ENCODE data around the gene IL31.

Gene IL31

DNA sequence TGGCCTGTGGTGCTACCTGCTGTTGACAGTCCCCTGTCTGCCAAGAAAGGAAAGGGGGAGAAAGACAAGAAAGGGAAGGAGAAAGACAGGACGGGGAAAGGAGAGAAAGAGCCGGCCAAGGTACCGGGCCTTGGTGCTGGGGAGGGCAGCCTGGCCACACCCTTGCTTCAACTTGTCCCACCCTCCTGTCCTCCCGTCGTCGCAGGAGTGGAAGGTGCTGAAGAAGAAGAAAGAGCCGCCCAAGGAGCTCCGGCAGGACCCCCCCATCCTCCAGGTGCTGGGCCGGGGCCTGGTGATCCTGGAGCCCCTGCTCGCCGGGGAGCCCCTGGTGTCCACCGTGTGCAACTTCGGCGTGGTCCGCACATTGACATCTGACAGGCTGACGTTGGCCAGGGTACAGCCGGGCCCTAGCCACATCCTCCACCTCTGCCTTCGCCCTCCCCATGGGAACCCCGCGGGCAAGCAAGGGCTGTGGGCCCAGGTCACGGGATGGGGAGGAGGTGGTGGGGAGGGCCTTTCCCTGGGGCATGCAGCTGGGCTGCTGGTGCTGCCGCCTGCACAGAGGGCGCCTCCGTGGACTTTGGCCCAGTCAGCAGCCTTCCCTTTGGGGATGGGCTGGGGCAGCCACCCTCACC lies 26.6 kb upstream of the IL31 start:
- TF ChIP-seq GATA2 (IDR thresholded peaks at IDR 0.05; ENCODE audit: low read depth, low read length) (no peak), GATA3 (IDR thresholded peaks at IDR 0.05; ENCODE audit: low read depth, low read length) (no peak)

DNA sequence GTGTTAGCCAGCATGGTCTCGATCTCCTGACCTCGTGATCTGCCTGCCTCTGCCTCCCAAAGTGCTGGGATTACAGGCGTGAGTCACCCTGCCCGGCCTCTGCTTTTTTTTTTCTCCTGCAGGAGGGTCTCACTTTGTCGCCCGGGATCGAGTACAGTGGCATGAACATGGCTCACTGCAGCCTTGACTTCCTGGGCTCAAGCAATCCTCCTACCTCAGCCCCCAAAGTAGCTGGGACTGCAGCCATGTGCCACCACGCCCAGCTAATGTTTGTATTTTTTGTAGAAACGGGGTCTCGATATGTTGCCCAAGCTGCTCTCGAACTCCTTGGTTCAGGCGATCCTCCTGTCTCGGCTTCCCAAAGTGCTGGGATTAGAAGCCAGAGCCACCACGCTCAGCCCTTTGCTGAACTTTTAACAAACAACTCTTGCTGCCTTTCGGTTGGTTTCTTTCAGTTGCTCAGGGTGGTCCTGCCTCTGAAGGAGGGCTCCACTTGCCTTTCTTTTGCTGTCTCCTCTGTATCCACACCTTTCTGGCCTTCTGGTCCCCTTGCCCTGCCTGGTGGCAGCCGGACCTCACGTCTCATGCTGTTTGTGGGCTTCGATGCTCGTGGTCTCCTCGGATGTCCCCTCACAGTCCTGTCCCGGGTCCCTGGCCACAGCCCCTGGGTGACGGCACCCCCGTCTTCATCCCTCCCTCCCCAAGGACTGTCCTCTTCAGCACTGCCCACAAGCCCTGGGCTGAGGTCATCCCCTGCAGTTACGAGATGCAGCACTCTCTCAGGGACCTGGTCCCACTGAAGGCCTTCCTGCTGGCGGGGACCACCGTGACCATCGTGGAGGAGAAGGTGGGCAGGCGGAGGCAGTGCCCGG lies 25.7 kb upstream of the IL31 start:
- TF ChIP-seq GATA3 (IDR thresholded peaks at IDR 0.05; ENCODE audit: low read depth, low read length) (no peak), GATA2 (IDR thresholded peaks at IDR 0.05; ENCODE audit: low read depth, low read length) (no peak)

DNA sequence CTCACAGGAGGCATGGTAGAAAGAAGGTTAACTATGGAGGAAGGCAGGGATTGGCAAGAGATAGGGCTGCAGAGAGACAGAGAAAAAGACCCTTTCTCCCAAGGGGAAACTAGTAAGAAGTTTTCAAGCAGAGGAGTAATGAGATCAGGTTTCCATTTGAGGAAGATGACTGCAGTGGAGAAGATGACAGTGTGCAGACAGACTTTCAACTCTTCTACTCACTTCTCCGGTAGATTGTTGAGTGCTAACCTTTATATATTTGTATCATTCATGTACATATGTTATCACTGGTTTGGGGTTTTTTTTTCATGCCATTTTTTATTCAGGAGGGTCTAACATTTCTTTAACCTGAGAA lies 23.6 kb upstream of the IL31 start:
- TF ChIP-seq GATA3 (IDR thresholded peaks at IDR 0.05; ENCODE audit: low read depth, low read length) (no peak), GATA2 (IDR thresholded peaks at IDR 0.05; ENCODE audit: low read depth, low read length) (no peak)

GRCh38 chr12:122195405-122195804 lies 21.4 kb upstream of the IL31 start:
- TF ChIP-seq GATA2 (IDR thresholded peaks at IDR 0.05; ENCODE audit: low read depth, low read length) (no peak), GATA3 (IDR thresholded peaks at IDR 0.05; ENCODE audit: low read depth, low read length) (no peak)

GRCh38 chr12:122194804-122195203 lies 20.8 kb upstream of the IL31 start:
- no peak for TF ChIP-seq GATA2 (IDR thresholded peaks at IDR 0.05; ENCODE audit: low read depth, low read length)
- no peak for TF ChIP-seq GATA3 (IDR thresholded peaks at IDR 0.05; ENCODE audit: low read depth, low read length)

DNA sequence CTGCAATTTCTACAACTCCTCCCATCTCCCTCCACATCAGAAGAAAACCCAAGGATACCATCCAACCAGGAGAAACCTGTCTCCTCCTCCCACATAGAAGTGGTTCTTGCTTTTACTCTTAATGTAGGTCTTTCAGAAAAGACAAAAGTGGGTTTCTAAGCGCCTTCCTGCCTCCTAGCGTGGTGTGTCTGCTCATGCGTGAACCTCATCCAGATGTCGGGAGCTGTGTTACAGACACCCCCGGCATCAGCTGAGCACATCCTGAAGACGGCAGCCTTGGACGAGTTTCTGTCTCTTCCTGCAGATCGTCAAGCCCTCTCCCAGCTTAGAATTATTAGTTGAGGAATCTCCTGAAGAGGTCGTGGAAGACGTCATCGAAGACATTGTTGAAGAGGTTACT lies 18.4 kb upstream of the IL31 start:
- no peak for TF ChIP-seq GATA3 (IDR thresholded peaks at IDR 0.05; ENCODE audit: low read depth, low read length)
- TF ChIP-seq GATA2 (IDR thresholded peaks at IDR 0.05; ENCODE audit: low read depth, low read length): no peak

DNA sequence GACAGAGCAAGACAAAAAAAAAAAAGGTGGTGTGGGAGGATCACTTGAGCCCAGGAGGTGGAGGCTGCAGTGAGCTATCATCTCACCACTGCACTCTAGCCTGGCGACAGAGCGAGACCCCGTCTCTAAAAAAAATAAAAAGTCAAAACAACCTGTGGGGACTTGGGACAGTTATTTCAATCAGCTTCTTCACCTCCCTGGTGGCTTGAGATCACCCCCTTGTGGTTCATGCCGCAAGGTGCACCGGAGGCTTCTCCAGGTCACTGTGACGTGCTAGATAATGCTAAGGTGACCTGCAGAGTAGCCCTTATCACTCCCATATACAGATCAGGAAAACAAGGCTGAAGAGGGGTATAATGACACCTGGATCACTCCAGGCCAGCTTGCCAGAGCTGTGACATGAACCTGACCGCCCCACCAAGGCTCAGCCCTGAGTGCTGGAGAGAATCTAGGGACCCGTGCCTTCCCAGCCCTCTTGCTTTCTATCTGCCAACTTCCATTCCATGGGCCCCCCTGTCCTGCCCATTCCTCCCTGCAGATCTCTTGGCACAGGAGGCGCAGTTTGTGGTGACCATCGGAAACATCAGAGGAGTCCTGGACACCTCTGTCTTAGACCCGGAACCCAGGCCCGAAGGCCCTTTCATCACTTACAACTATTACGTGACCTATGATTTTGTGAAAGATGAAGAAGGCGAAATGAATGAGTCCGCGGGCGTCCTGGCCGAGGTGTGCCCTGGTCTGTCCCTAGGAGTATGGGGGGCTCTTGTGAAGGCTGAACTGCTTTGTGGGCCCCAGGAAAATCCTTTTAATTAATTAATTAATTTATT lies 17.0 kb upstream of the IL31 start:
- TF ChIP-seq GATA3 (IDR thresholded peaks at IDR 0.05; ENCODE audit: low read depth, low read length) (no peak), GATA2 (IDR thresholded peaks at IDR 0.05; ENCODE audit: low read depth, low read length) (no peak)

- no peak for TF ChIP-seq GATA2 (IDR thresholded peaks at IDR 0.05; ENCODE audit: low read depth, low read length)
- no peak for TF ChIP-seq GATA3 (IDR thresholded peaks at IDR 0.05; ENCODE audit: low read depth, low read length)
Observed at GRCh38 chr12:122189626-122190475, 15.8 kb upstream of the IL31 start.

DNA sequence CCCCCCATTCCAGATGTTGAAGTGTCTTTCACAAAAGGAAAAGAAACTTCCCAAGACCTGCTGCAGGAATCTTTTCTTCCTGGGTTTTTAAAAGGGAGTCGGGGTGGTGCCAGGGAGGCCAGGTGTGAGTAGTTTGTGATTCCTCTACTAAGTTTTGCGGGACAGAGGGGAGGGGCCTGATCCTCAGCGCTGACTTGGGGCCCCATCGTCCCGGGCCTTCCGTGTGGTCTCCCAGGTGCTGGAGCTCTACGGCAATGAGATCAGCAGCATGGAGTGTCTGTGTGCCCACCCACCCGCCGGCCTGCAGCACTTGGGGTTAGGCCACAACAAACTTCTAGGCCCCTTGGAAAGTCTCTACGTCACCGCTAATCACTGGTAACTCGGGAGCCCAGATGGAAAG lies 13.4 kb upstream of the IL31 start:
- TF ChIP-seq GATA3 (IDR thresholded peaks at IDR 0.05; ENCODE audit: low read depth, low read length) (no peak), GATA2 (IDR thresholded peaks at IDR 0.05; ENCODE audit: low read depth, low read length) (no peak)

DNA sequence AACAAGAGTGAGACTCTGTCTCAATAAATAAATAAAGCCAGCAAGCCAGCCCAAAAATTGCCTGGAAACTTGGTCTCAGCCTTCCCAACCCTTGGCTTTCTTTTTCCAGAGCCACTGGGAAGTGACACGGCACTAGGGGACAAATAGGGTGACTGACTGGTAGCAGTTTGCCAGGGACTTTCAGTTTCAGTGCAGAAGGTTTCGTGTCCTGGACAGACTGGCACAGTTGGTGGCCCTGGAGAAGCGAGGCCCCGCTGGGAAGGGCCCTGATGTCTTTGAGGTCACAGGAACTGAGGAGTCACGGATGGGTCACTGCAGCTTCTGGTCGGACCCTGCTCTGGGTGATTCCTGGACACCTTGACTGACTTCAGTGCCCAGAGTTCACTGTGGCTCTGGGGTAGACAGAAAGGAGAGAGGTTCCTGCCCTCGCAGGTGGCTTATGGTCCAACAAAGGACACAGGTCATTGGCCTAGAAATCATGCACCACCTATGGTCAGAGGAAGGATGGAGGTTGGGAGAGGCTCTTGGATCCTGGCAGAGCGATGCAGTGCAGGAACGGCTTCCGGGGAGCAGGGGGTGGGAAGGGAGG lies 11.6 kb upstream of the IL31 start:
- no peak for TF ChIP-seq GATA3 (IDR thresholded peaks at IDR 0.05; ENCODE audit: low read depth, low read length)
- no peak for TF ChIP-seq GATA2 (IDR thresholded peaks at IDR 0.05; ENCODE audit: low read depth, low read length)

- no peak for TF ChIP-seq GATA2 (IDR thresholded peaks at IDR 0.05; ENCODE audit: low read depth, low read length)
- no peak for TF ChIP-seq GATA3 (IDR thresholded peaks at IDR 0.05; ENCODE audit: low read depth, low read length)
Observed at GRCh38 chr12:122185079-122185478, 11.1 kb upstream of the IL31 start.

GRCh38 chr12:122184517-122184916 lies 10.5 kb upstream of the IL31 start:
- TF ChIP-seq GATA3 (IDR thresholded peaks at IDR 0.05; ENCODE audit: low read depth, low read length): no peak
- TF ChIP-seq GATA2 (IDR thresholded peaks at IDR 0.05; ENCODE audit: low read depth, low read length): no peak

DNA sequence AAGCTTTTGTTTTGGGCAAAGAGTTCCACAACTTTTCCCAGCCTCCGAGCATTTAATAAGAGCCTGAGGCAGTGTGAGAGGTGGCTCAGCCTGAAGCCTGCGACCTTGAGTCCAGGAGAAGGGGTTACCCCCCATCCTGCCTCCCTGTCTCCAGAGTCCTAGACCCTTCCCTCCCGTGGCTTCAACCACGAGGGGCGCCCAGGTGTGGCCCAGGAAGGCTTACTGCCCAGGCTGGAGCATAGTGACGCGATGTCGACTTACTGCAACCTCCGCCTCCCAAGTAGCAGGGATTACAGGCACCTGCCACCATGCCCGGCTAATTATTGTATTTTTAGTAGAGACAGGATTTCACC lies 9.5 kb upstream of the IL31 start:
- TF ChIP-seq GATA3 (IDR thresholded peaks at IDR 0.05; ENCODE audit: low read depth, low read length) (no peak), GATA2 (IDR thresholded peaks at IDR 0.05; ENCODE audit: low read depth, low read length) (no peak)
